Endothelial cell (in vitro differentiated cells): ENCODE results near the gene HOXB3. TPM values are rescaled to one million over a fixed set of nuclear protein-coding genes. Genes with fewer than 3 reads are reported as not detected.

Experiments used
- DNase-seq: peaks from one replicate; pipeline ENCODE4 v3.0.0; 2021; ENCODE audit warnings: low spot score
- H3K27ac Mint-ChIP-seq: one replicate; pipeline ENCODE4 v1.8.0; 2021; ENCODE audit warnings: mixed read lengths, inconsistent platforms; ENCODE audit not compliant: unreplicated experiment
- H3K27me3 Mint-ChIP-seq: one replicate; pipeline ENCODE4 v1.8.0; 2021; ENCODE audit warnings: mild to moderate bottlenecking, moderate library complexity, mixed read lengths, inconsistent platforms; ENCODE audit not compliant: unreplicated experiment
- H3K36me3 Mint-ChIP-seq: one replicate; pipeline ENCODE4 v1.8.0; 2021; ENCODE audit warnings: mild to moderate bottlenecking, low read depth, mixed read lengths, inconsistent platforms; ENCODE audit not compliant: unreplicated experiment
- H3K4me1 Mint-ChIP-seq: one replicate; pipeline ENCODE4 v1.8.0; 2021; ENCODE audit warnings: mild to moderate bottlenecking, mixed read lengths, inconsistent platforms; ENCODE audit not compliant: unreplicated experiment
- H3K4me3 Mint-ChIP-seq: one replicate; pipeline ENCODE4 v1.8.0; 2021; ENCODE audit warnings: mild to moderate bottlenecking, mixed read lengths, inconsistent platforms; ENCODE audit not compliant: unreplicated experiment
- H3K9me3 Mint-ChIP-seq: one replicate; pipeline ENCODE4 v1.8.0; 2021; ENCODE audit warnings: mixed read lengths, inconsistent platforms; ENCODE audit not compliant: unreplicated experiment
- CTCF ChIP-seq: fragments of 200-600 bp; sonication (generic); IDR thresholded peaks from one replicate; pipeline ENCODE4 v1.5.0; 2021; ENCODE audit warnings: antibody characterized with exemption; ENCODE audit not compliant: unreplicated experiment
- total RNA-seq: library from RNA; stranded (reverse); fragmentation: NEBNext Ultra II Directional; extraction: Animal tissue kit (Norgen Biotek cat#: 25700); gene quantifications from one replicate; pipeline ENCODE4 v1.2.1, GENCODE V29; 2021; ENCODE audit not compliant: unreplicated experiment

The HOXB3 gene
- total RNA-seq, 1 donor from 2014 or later = 17.7 TPM

GRCh38 chr17:48593126-48593829 is 3.2 kb upstream of the HOXB3 start, which contains the start of gene HOXB5:
TSS of gene HOXB5 (minus strand) at chr17:48593779. CDS start at chr17:48593682, 97 bp downstream.
- Mint-ChIP-seq H3K27me3 (peaks cover 45% of the 10 kb centered on the region), H3K27ac (no peak within 1 kb of the TSS), H3K4me1 (peaks cover 59% of the 10 kb centered on the region), H3K36me3 (no peaks in the 10 kb centered on the region), H3K9me3 (no peaks in the 10 kb centered on the region), H3K4me3 (peak within 1 kb of the TSS; percentile 82)
- no peak for TF ChIP-seq CTCF
- DNase-seq = no peak

GRCh38 chr17:48592577-48592976 is 2.5 kb upstream of the HOXB3 start:
- Mint-ChIP-seq H3K27ac (no peak overlapping the region), H3K27me3 (peaks cover 45% of the 10 kb centered on the region), H3K4me1 (peaks cover 61% of the 10 kb centered on the region), H3K36me3 (no peaks in the 10 kb centered on the region), H3K9me3 (no peaks in the 10 kb centered on the region), H3K4me3 (no peak overlapping the region)
- DNase-seq = no peak
- no peak for TF ChIP-seq CTCF

DNA sequence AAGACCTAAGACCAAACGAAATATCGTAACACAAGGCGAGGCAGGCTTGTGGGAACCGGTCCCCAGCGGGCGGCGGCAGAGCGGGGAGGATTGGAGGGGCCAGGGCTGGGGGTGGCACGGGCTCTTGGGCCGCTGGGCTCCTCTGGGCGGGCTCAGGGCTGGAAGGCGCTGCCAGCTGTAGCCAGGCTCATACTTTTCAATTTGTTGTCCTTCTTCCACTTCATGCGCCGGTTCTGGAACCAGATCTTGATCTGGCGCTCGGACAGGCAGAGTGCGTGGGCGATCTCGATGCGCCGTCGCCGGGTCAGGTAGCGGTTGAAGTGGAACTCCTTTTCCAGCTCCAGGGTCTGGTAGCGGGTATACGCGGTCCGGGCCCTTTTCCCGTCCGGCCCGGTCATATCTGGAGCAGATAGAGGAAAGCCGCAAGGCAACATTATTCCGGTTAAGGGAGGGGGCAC is 2.0 kb upstream of the HOXB3 start:
- no peak overlapping the region for H3K4me3 Mint-ChIP-seq
- H3K9me3 Mint-ChIP-seq = no peaks in the 10 kb centered on the region
- H3K27me3 Mint-ChIP-seq = peaks cover 47% of the 10 kb centered on the region
- no peaks in the 10 kb centered on the region for H3K36me3 Mint-ChIP-seq
- TF ChIP-seq CTCF = no peak
- no peak overlapping the region for H3K27ac Mint-ChIP-seq
- DNase-seq = no peak
- peaks cover 65% of the 10 kb centered on the region for H3K4me1 Mint-ChIP-seq

GRCh38 chr17:48591255-48592056 is 1.4 kb upstream of the HOXB3 start:
- H3K27ac Mint-ChIP-seq = no peak overlapping the region

More at GRCh38 chr17:48591255-48592056, 1.4 kb upstream of the HOXB3 start:
- DNase-seq = no peak
- TF ChIP-seq CTCF = no peak
- Mint-ChIP-seq H3K4me3 (peak overlapping the region; percentile 56), H3K36me3 (no peaks in the 10 kb centered on the region), H3K4me1 (peaks cover 65% of the 10 kb centered on the region), H3K27me3 (peaks cover 44% of the 10 kb centered on the region), H3K9me3 (no peaks in the 10 kb centered on the region)
